ENCODE measurements around the gene PRPF38A. TPM values are rescaled to one million over a fixed set of nuclear protein-coding genes. Genes with fewer than 3 reads are reported as not detected.

The PRPF38A gene
- total RNA-seq, 2 experiments from 2014 or later: 86.0 to 91.8 TPM

GRCh38 chr1:52403566-52404115, 761 bp upstream of the PRPF38A start:
- H3K4me3 Mint-ChIP-seq: peak overlapping the region; percentile 100
- no peaks in the 10 kb centered on the region for H3K27me3 Mint-ChIP-seq (ENCODE audit: low read depth)
- H3K36me3 Mint-ChIP-seq (ENCODE audit: low read depth): peaks cover 61% of the 10 kb centered on the region
- CTCF ChIA-PET: interaction anchor here (0.6 to 2.7 kb wide), 13 partner anchors 9 to 344 kb away, joined by 3 to 10 read pairs (median 4); partner anchors contain the start of genes CC2D1B and COA7
- peak overlapping the region; percentile 99 for H3K27ac Mint-ChIP-seq
- peak; percentile 80 for DNase-seq
- intact Hi-C loops (cut with micrococcal nuclease): loop anchor here (1.0 to 2.0 kb wide), 10 partner anchors 21 to 612 kb away; partner anchors contain the start of genes BTF3L4, CC2D1B, NRDC and TUT4
- no peaks in the 10 kb centered on the region for H3K9me3 Mint-ChIP-seq
- peaks cover 44% of the 10 kb centered on the region for H3K4me1 Mint-ChIP-seq (ENCODE audit: low read depth)

GRCh38 chr1:52404975-52405338, 555 bp downstream of the PRPF38A start:
- Mint-ChIP-seq H3K27me3 (ENCODE audit: low read depth) (no peaks in the 10 kb centered on the region), H3K4me3 (peak overlapping the region; percentile 100), H3K36me3 (ENCODE audit: low read depth) (peaks cover 58% of the 10 kb centered on the region), H3K4me1 (ENCODE audit: low read depth) (peaks cover 45% of the 10 kb centered on the region), H3K9me3 (no peaks in the 10 kb centered on the region), H3K27ac (peak overlapping the region; percentile 99)
- intact Hi-C loops (cut with micrococcal nuclease): loop anchor here (1.0 to 2.0 kb wide), 10 partner anchors 19 to 610 kb away; partner anchors contain the start of genes BTF3L4, CC2D1B, NRDC and TUT4
- no peak for DNase-seq
- CTCF ChIA-PET: interaction anchor here (1.0 to 2.7 kb wide), 10 partner anchors 8 to 287 kb away, joined by 3 to 10 read pairs (median 5); no protein-coding TSS in a partner anchor

- CTCF ChIA-PET: interaction anchor here (0.7 to 1.0 kb wide), 2 partner anchors 9 to 273 kb away, joined by 3 to 4 read pairs; partner anchors contain the start of genes ORC1 and PRPF38A
- Mint-ChIP-seq H3K36me3 (ENCODE audit: low read depth) (peaks cover 62% of the 10 kb centered on the region), H3K9me3 (no peaks in the 10 kb centered on the region), H3K27me3 (ENCODE audit: low read depth) (no peaks in the 10 kb centered on the region), H3K4me3 (no peak overlapping the region), H3K27ac (no peak overlapping the region), H3K4me1 (ENCODE audit: low read depth) (peaks cover 30% of the 10 kb centered on the region)
- intact Hi-C loops (cut with micrococcal nuclease): no loop called here
- DNase-seq: no peak
Observed at GRCh38 chr1:52413410-52413989, 9.1 kb downstream of the PRPF38A start.

- peaks cover 63% of the 10 kb centered on the region for H3K36me3 Mint-ChIP-seq (ENCODE audit: low read depth)
- H3K27me3 Mint-ChIP-seq (ENCODE audit: low read depth): no peaks in the 10 kb centered on the region
- H3K27ac Mint-ChIP-seq: no peak overlapping the region
- intact Hi-C loops (cut with micrococcal nuclease): no loop called here
- no peak for DNase-seq
- H3K4me1 Mint-ChIP-seq (ENCODE audit: low read depth): peaks cover 38% of the 10 kb centered on the region
- no peaks in the 10 kb centered on the region for H3K9me3 Mint-ChIP-seq
- H3K4me3 Mint-ChIP-seq: no peak overlapping the region
- CTCF ChIA-PET: interaction anchor here (1.3 kb wide), 1 partner anchor 9 kb away, joined by 3 read pairs; no protein-coding TSS in a partner anchor
Observed at GRCh38 chr1:52414942-52415341, 10.5 kb downstream of the PRPF38A start.

- DNase-seq: no peak
- no peaks in the 10 kb centered on the region for H3K9me3 Mint-ChIP-seq
- H3K4me3 Mint-ChIP-seq: no peak overlapping the region
- peaks cover 39% of the 10 kb centered on the region for H3K4me1 Mint-ChIP-seq (ENCODE audit: low read depth)
- intact Hi-C loops (cut with micrococcal nuclease): no loop called here
- no peaks in the 10 kb centered on the region for H3K27me3 Mint-ChIP-seq (ENCODE audit: low read depth)
- H3K27ac Mint-ChIP-seq: no peak overlapping the region
- H3K36me3 Mint-ChIP-seq (ENCODE audit: low read depth): peaks cover 55% of the 10 kb centered on the region
- CTCF ChIA-PET: no interaction called here
Observed at GRCh38 chr1:52416811-52417210, 12.4 kb downstream of the PRPF38A start.

- intact Hi-C loops (cut with micrococcal nuclease): loop anchor here (5.0 to 10.0 kb wide), 2 partner anchors 267 to 504 kb away; partner anchors contain the start of genes ECHDC2 and SCP2
- H3K4me1 Mint-ChIP-seq (ENCODE audit: low read depth): peaks cover 51% of the 10 kb centered on the region
- CTCF ChIA-PET: no interaction called here
Observed at GRCh38 chr1:52420713-52421112, 16.3 kb downstream of the PRPF38A start.

GRCh38 chr1:52423055-52423454, 18.7 kb downstream of the PRPF38A start:
- no peak for DNase-seq
- Mint-ChIP-seq H3K36me3 (ENCODE audit: low read depth) (peaks cover 36% of the 10 kb centered on the region), H3K27ac (peak overlapping the region; percentile 68), H3K27me3 (ENCODE audit: low read depth) (no peaks in the 10 kb centered on the region), H3K4me3 (no peak overlapping the region), H3K4me1 (ENCODE audit: low read depth) (peaks cover 58% of the 10 kb centered on the region), H3K9me3 (no peaks in the 10 kb centered on the region)
- CTCF ChIA-PET: interaction anchor here (1.1 to 2.5 kb wide), 3 partner anchors 8 to 130 kb away, joined by 3 to 9 read pairs (median 4); partner anchors contain the start of genes ORC1, PRPF38A and TUT4
- intact Hi-C loops (cut with micrococcal nuclease): loop anchor here (5.0 to 10.0 kb wide), 2 partner anchors 264 to 502 kb away; partner anchors contain the start of genes ECHDC2 and SCP2

More at GRCh38 chr1:52420713-52421112, 16.3 kb downstream of the PRPF38A start:
- no peak for DNase-seq
- H3K36me3 Mint-ChIP-seq (ENCODE audit: low read depth): peaks cover 45% of the 10 kb centered on the region
- H3K27ac Mint-ChIP-seq: no peak overlapping the region
- H3K9me3 Mint-ChIP-seq: no peaks in the 10 kb centered on the region
- no peak overlapping the region for H3K4me3 Mint-ChIP-seq
- H3K27me3 Mint-ChIP-seq (ENCODE audit: low read depth): no peaks in the 10 kb centered on the region

GRCh38 chr1:52423771-52424170, 19.4 kb downstream of the PRPF38A start:
- H3K4me1 Mint-ChIP-seq (ENCODE audit: low read depth): peaks cover 53% of the 10 kb centered on the region
- no peaks in the 10 kb centered on the region for H3K27me3 Mint-ChIP-seq (ENCODE audit: low read depth)
- DNase-seq: peak; percentile 79
- H3K9me3 Mint-ChIP-seq: no peaks in the 10 kb centered on the region
- CTCF ChIA-PET: interaction anchor here (0.5 to 2.5 kb wide), 5 partner anchors 8 to 270 kb away, joined by 3 to 9 read pairs (median 4); partner anchors contain the start of genes ORC1, PRPF38A and TUT4
- intact Hi-C loops (cut with micrococcal nuclease): loop anchor here (1.0 to 10.0 kb wide), 6 partner anchors 19 to 501 kb away; partner anchors contain the start of genes CC2D1B, ECHDC2, ORC1 and PRPF38A
- H3K27ac Mint-ChIP-seq: peak overlapping the region; percentile 83
- peak overlapping the region; percentile 57 for H3K4me3 Mint-ChIP-seq
- peaks cover 35% of the 10 kb centered on the region for H3K36me3 Mint-ChIP-seq (ENCODE audit: low read depth)

- intact Hi-C loops (cut with micrococcal nuclease): loop anchor here (1.0 to 10.0 kb wide), 6 partner anchors 20 to 501 kb away; partner anchors contain the start of genes CC2D1B, ECHDC2, ORC1 and PRPF38A
- Mint-ChIP-seq H3K27me3 (ENCODE audit: low read depth) (no peaks in the 10 kb centered on the region), H3K27ac (peak overlapping the region; percentile 83), H3K4me3 (peak overlapping the region; percentile 57), H3K36me3 (ENCODE audit: low read depth) (peaks cover 32% of the 10 kb centered on the region), H3K9me3 (no peaks in the 10 kb centered on the region), H3K4me1 (ENCODE audit: low read depth) (peaks cover 51% of the 10 kb centered on the region)
- peak; percentile 34 for DNase-seq
- CTCF ChIA-PET: interaction anchor here (0.5 to 2.5 kb wide), 5 partner anchors 9 to 269 kb away, joined by 3 to 9 read pairs (median 4); partner anchors contain the start of genes ORC1, PRPF38A and TUT4
Observed at GRCh38 chr1:52424231-52424636, 19.8 kb downstream of the PRPF38A start.

- Mint-ChIP-seq H3K4me1 (ENCODE audit: low read depth) (peaks cover 45% of the 10 kb centered on the region), H3K27ac (peak overlapping the region; percentile 83), H3K9me3 (no peaks in the 10 kb centered on the region), H3K27me3 (ENCODE audit: low read depth) (no peaks in the 10 kb centered on the region), H3K4me3 (no peak overlapping the region), H3K36me3 (ENCODE audit: low read depth) (peaks cover 26% of the 10 kb centered on the region)
- intact Hi-C loops (cut with micrococcal nuclease): loop anchor here (1.0 to 10.0 kb wide), 6 partner anchors 21 to 500 kb away; partner anchors contain the start of genes CC2D1B, ECHDC2, ORC1 and PRPF38A
- CTCF ChIA-PET: interaction anchor here (1.4 to 2.5 kb wide), 2 partner anchors 21 to 263 kb away, joined by 5 to 9 read pairs; partner anchors contain the start of genes ORC1 and PRPF38A
- no peak for DNase-seq
Observed at GRCh38 chr1:52424813-52425212, 20.4 kb downstream of the PRPF38A start.

- no peak for DNase-seq
- intact Hi-C loops (cut with micrococcal nuclease): loop anchor here (10.0 kb wide), 1 partner anchor 498 kb away; the partner anchor contains the start of genes ECHDC2 and SCP2
- Mint-ChIP-seq H3K4me3 (no peak overlapping the region), H3K9me3 (no peaks in the 10 kb centered on the region), H3K27me3 (ENCODE audit: low read depth) (no peaks in the 10 kb centered on the region), H3K27ac (peak overlapping the region; percentile 83), H3K4me1 (ENCODE audit: low read depth) (peaks cover 42% of the 10 kb centered on the region), H3K36me3 (ENCODE audit: low read depth) (peaks cover 29% of the 10 kb centered on the region)
- CTCF ChIA-PET: interaction anchor here (0.6 to 1.2 kb wide), 3 partner anchors 15 to 22 kb away, joined by 3 to 4 read pairs (median 3); partner anchors contain the start of genes ORC1 and PRPF38A
Observed at GRCh38 chr1:52426371-52426770, 22.0 kb downstream of the PRPF38A start.

- H3K27me3 Mint-ChIP-seq (ENCODE audit: low read depth): no peaks in the 10 kb centered on the region
- H3K4me3 Mint-ChIP-seq: no peak overlapping the region
- no peak for DNase-seq
- peaks cover 42% of the 10 kb centered on the region for H3K4me1 Mint-ChIP-seq (ENCODE audit: low read depth)
- intact Hi-C loops (cut with micrococcal nuclease): loop anchor here (10.0 kb wide), 1 partner anchor 498 kb away; the partner anchor contains the start of genes ECHDC2 and SCP2
- peaks cover 28% of the 10 kb centered on the region for H3K36me3 Mint-ChIP-seq (ENCODE audit: low read depth)
- H3K27ac Mint-ChIP-seq: peak overlapping the region; percentile 7
- H3K9me3 Mint-ChIP-seq: no peaks in the 10 kb centered on the region
- CTCF ChIA-PET: interaction anchor here (1.2 kb wide), 1 partner anchor 23 kb away, joined by 4 read pairs; the partner anchor contains the start of genes ORC1 and PRPF38A
Observed at GRCh38 chr1:52427152-52427551, 22.8 kb downstream of the PRPF38A start.
